ENCODE results near the gene ATP6V1F.

ATP6V1F gene

DNA sequence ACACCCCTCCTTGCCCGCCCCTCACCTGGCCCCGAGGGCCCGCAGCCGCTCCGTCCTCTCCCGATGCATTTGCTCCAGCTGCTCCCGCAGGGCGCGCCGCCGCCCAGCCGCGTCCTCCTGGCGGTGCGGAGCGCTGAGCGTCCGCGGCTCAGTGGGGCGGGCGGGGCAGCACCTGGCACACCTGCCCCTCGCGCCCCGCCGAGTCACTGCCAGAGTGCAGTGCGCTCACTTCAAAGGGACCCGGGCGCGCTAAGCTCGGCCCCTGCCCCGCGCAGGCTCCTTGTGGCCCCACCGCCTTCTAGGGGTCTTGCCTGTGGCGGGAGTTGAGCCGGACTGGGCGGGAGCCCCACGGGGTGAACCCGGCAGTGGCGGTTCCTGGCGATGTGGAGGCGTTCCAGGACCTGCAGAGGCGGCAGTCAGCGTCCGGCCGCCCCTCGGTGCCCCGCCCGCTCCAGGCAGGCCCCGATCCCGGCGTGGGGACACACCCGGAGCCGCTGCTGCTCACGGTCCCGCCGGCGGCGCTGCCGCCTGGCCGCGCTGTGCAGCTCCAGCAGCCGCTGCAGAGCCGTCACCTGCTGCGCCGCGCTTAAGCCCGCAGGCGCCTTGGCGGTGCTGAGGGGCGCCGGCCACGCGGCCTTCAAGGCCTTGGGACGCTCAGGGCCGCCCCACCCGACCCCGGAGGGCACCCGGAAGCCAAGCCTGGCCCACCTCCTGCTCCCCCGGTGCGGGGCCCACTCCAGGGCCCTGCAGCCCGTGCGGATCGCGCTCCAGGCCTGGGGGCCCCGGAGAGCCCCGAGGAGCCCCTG lies 6.7 kb downstream of the ATP6V1F start:
- Histone ChIP-seq H3K36me3 (ENCODE audit: insufficient read depth, low read length) (no peaks in the 10 kb centered on the region), H3F3A (ENCODE audit: low read depth) (no peaks in the 10 kb centered on the region), H3K9ac (ENCODE audit: low read depth, low read length, poor library complexity, severe bottlenecking) (peak overlapping the region; percentile 72), H4K20me1 (ENCODE audit: insufficient read depth, low read length, poor library complexity, severe bottlenecking) (no peaks in the 10 kb centered on the region), H3K79me2 (ENCODE audit: insufficient read depth, low read length) (peaks cover 13% of the 10 kb centered on the region; the same call in 1 of the 2 replicates), H3K4me1 (ENCODE audit: insufficient read depth, low read length, poor library complexity, severe bottlenecking) (peaks cover 11% of the 10 kb centered on the region), H3K9me3 (ENCODE audit: insufficient read depth, low read depth, low read length) (no peaks in the 10 kb centered on the region), H2AFZ (ENCODE audit: low read length) (peak overlapping the region; percentile 59), H3K4me2 (ENCODE audit: low read depth, low read length, poor library complexity, severe bottlenecking) (peak overlapping the region; percentile 82), H3K4me3 (ENCODE audit: low read length, poor library complexity, severe bottlenecking) (peak overlapping the region; percentile 71), H3K27me3 (ENCODE audit: insufficient read depth, low read length, poor library complexity, severe bottlenecking) (no peaks in the 10 kb centered on the region), H3K9me2 (replicated peaks; ENCODE audit: low read depth, low read length) (no peaks in the 10 kb centered on the region)
- TF ChIP-seq EZH2phosphoT487 (IDR thresholded peaks at IDR 0.05; ENCODE audit: borderline replicate concordance) (no peak), CTCF (conservative IDR thresholded peaks at IDR 0.05; ENCODE audit: low read length) (no peak; the same call in 1 of the 2 replicates)

GRCh38 chr7:128869944-128870285 lies 7.3 kb downstream of the ATP6V1F start:
- Histone ChIP-seq H3K79me2 (ENCODE audit: insufficient read depth, low read length) (peaks cover 11% of the 10 kb centered on the region; the same call in 1 of the 2 replicates), H4K20me1 (ENCODE audit: insufficient read depth, low read length, poor library complexity, severe bottlenecking) (no peaks in the 10 kb centered on the region), H3K9ac (ENCODE audit: low read depth, low read length, poor library complexity, severe bottlenecking) (peak overlapping the region; percentile 72), H3K4me1 (ENCODE audit: insufficient read depth, low read length, poor library complexity, severe bottlenecking) (peaks cover 11% of the 10 kb centered on the region), H3K9me2 (replicated peaks; ENCODE audit: low read depth, low read length) (no peaks in the 10 kb centered on the region), H3K4me3 (ENCODE audit: low read length, poor library complexity, severe bottlenecking) (peak overlapping the region; percentile 71), H3K4me2 (ENCODE audit: low read depth, low read length, poor library complexity, severe bottlenecking) (peak overlapping the region; percentile 82), H3K36me3 (ENCODE audit: insufficient read depth, low read length) (no peaks in the 10 kb centered on the region), H2AFZ (ENCODE audit: low read length) (peak overlapping the region; percentile 59), H3K9me3 (ENCODE audit: insufficient read depth, low read depth, low read length) (no peaks in the 10 kb centered on the region), H3F3A (ENCODE audit: low read depth) (no peaks in the 10 kb centered on the region), H3K27me3 (ENCODE audit: insufficient read depth, low read length, poor library complexity, severe bottlenecking) (no peaks in the 10 kb centered on the region)
- TF ChIP-seq CTCF (conservative IDR thresholded peaks at IDR 0.05; ENCODE audit: low read length) (no peak), EZH2phosphoT487 (IDR thresholded peaks at IDR 0.05; ENCODE audit: borderline replicate concordance) (no peak)

GRCh38 chr7:128871050-128871449 lies 8.4 kb downstream of the ATP6V1F start:
- H3K9ac ChIP-seq (ENCODE audit: low read depth, low read length, poor library complexity, severe bottlenecking) = no peak overlapping the region
- H3K4me3 ChIP-seq (ENCODE audit: low read length, poor library complexity, severe bottlenecking) = no peak overlapping the region
- H3K79me2 ChIP-seq (ENCODE audit: insufficient read depth, low read length) = peaks cover 4% of the 10 kb centered on the region; the same call in 1 of the 2 replicates
- no peaks in the 10 kb centered on the region for H3F3A ChIP-seq (ENCODE audit: low read depth)
- TF ChIP-seq EZH2phosphoT487 (IDR thresholded peaks at IDR 0.05; ENCODE audit: borderline replicate concordance) = no peak
- no peak for TF ChIP-seq CTCF (conservative IDR thresholded peaks at IDR 0.05; ENCODE audit: low read length)
- H3K36me3 ChIP-seq (ENCODE audit: insufficient read depth, low read length) = no peaks in the 10 kb centered on the region
- no peaks in the 10 kb centered on the region for H3K9me2 ChIP-seq (replicated peaks; ENCODE audit: low read depth, low read length)
- H3K27me3 ChIP-seq (ENCODE audit: insufficient read depth, low read length, poor library complexity, severe bottlenecking) = no peaks in the 10 kb centered on the region
- no peaks in the 10 kb centered on the region for H4K20me1 ChIP-seq (ENCODE audit: insufficient read depth, low read length, poor library complexity, severe bottlenecking)
- no peak overlapping the region for H3K4me2 ChIP-seq (ENCODE audit: low read depth, low read length, poor library complexity, severe bottlenecking)
- no peaks in the 10 kb centered on the region for H3K9me3 ChIP-seq (ENCODE audit: insufficient read depth, low read depth, low read length)
- H3K4me1 ChIP-seq (ENCODE audit: insufficient read depth, low read length, poor library complexity, severe bottlenecking) = peaks cover 11% of the 10 kb centered on the region
- H2AFZ ChIP-seq (ENCODE audit: low read length) = no peak overlapping the region

Data from Loucy (cell line).